ENCODE measurements around the gene KIF16B. TPM values are rescaled to one million over a fixed set of nuclear protein-coding genes. Genes with fewer than 3 reads are reported as not detected.

KIF16B gene
- total RNA-seq, 1 donor from 2014 or later, result 8.1 TPM

DNA sequence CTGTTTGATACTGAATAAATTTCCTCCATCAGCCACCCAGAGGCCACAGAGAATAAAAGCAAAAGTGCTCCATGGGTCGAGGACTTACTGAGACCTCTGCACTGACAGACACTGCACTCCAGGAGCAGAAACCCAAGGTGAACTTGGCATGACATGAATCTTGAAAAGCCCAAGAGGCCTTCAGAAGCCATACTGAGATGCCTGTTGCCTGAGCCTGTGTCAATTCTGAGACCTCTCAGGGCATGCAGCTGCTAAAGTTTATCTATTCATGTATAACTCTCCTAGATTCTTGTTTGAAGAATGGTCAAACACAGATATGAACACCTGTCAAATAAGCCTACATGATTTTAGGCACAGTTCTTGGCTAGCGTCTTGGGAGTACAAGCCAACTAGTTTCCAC, 145.7 kb downstream of the KIF16B start:
- no peak for DNase-seq
- H3K4me3 Mint-ChIP-seq, result no peak overlapping the region
- peaks cover 16% of the 10 kb centered on the region for H3K36me3 Mint-ChIP-seq (ENCODE audit: low read depth)
- H3K9me3 Mint-ChIP-seq, result no peaks in the 10 kb centered on the region
- intact Hi-C loops (cut with micrococcal nuclease), result no loop called here
- no peaks in the 10 kb centered on the region for H3K27me3 Mint-ChIP-seq
- no peak overlapping the region for H3K27ac Mint-ChIP-seq
- no peaks in the 10 kb centered on the region for H3K4me1 Mint-ChIP-seq

DNA sequence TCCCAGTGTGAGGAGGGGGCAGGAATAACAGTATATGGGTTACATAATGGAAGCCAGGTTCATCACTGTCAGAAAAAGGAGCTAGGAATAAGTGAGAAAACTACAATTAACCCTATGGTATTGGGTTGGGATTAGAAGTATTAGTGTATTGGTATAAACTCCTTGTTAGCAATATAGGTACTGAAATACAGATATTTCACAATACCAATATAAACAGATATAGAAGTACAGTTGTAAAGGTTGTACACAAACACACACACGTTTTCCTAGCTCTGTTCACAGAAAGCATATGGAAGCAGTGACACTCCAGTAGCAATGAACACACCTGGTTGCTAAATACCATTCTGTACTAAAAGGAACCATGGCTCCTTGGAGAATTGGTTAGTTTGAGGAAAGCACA, 148.5 kb downstream of the KIF16B start:
- no peaks in the 10 kb centered on the region for H3K4me1 Mint-ChIP-seq
- peaks cover 16% of the 10 kb centered on the region for H3K36me3 Mint-ChIP-seq (ENCODE audit: low read depth)
- H3K9me3 Mint-ChIP-seq, result no peaks in the 10 kb centered on the region
- no peak overlapping the region for H3K4me3 Mint-ChIP-seq
- intact Hi-C loops (cut with micrococcal nuclease), result no loop called here
- H3K27me3 Mint-ChIP-seq, result no peaks in the 10 kb centered on the region
- H3K27ac Mint-ChIP-seq, result no peak overlapping the region
- no peak for DNase-seq

DNA sequence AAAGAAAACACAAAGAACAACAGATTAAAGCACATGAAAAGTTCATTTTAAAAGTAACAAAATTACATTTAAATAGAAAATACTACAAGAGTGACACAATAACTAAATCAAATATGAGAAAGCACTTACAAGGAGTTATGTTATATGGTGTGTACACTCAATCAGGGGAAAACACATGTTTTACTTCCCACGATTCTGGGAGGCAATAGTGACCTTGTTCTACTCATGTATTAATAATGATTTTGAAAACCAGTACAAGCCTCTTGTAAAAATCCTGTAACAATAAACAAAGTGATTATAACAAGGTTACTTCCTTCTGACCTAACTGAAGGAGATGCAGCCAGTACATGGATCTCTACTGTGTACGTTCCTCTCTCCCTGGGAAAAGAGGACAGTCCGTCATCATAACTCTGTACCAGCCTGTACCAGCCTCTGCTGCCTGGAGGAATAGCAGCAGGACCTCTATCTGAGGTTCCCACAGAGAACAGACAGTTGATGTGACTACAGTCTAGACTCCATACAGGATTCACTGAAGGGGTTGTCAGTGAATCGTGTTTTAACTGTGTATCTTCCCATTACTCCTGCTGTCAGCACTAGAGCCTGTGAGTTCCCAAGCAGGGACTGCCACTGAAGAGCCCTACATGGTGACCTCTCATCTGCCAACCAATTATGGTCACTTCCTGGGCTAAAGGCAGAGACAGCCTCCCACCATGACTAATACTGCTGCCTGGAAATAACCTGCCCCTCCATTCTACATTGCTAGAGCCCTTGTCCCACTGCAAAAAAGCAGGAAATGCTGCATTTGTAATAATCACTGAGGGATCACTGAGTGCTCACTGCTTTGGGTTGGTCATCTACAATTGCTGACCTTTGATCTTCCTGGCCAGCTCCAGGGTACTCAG, 149.7 kb downstream of the KIF16B start:
- intact Hi-C loops (cut with micrococcal nuclease), result no loop called here
- H3K36me3 Mint-ChIP-seq (ENCODE audit: low read depth), result peaks cover 14% of the 10 kb centered on the region
- H3K27ac Mint-ChIP-seq, result no peak overlapping the region
- H3K9me3 Mint-ChIP-seq, result no peaks in the 10 kb centered on the region
- H3K4me1 Mint-ChIP-seq, result no peaks in the 10 kb centered on the region
- DNase-seq, result no peak
- H3K4me3 Mint-ChIP-seq, result no peak overlapping the region
- no peaks in the 10 kb centered on the region for H3K27me3 Mint-ChIP-seq

- Mint-ChIP-seq H3K4me1 (no peaks in the 10 kb centered on the region), H3K36me3 (ENCODE audit: low read depth) (no peaks in the 10 kb centered on the region)
- intact Hi-C loops (cut with micrococcal nuclease), result no loop called here
Measured at GRCh38 chr20:16419138-16419715, 154.0 kb downstream of the KIF16B start.

GRCh38 chr20:16418616-16419015, 154.6 kb downstream of the KIF16B start:
- Mint-ChIP-seq H3K4me3 (no peak overlapping the region), H3K27me3 (no peaks in the 10 kb centered on the region), H3K4me1 (no peaks in the 10 kb centered on the region), H3K27ac (no peak overlapping the region), H3K9me3 (no peaks in the 10 kb centered on the region), H3K36me3 (ENCODE audit: low read depth) (no peaks in the 10 kb centered on the region)
- DNase-seq, result no peak
- intact Hi-C loops (cut with micrococcal nuclease), result no loop called here

More at GRCh38 chr20:16419138-16419715, 154.0 kb downstream of the KIF16B start:
- no peak for DNase-seq
- Mint-ChIP-seq H3K27me3 (no peaks in the 10 kb centered on the region), H3K9me3 (no peaks in the 10 kb centered on the region), H3K4me3 (no peak overlapping the region), H3K27ac (no peak overlapping the region)

- no peaks in the 10 kb centered on the region for H3K27me3 Mint-ChIP-seq
- intact Hi-C loops (cut with micrococcal nuclease), result no loop called here
- no peaks in the 10 kb centered on the region for H3K36me3 Mint-ChIP-seq (ENCODE audit: low read depth)
- no peaks in the 10 kb centered on the region for H3K4me1 Mint-ChIP-seq
- H3K27ac Mint-ChIP-seq, result no peak overlapping the region
- no peak for DNase-seq
- no peaks in the 10 kb centered on the region for H3K9me3 Mint-ChIP-seq
- no peak overlapping the region for H3K4me3 Mint-ChIP-seq
Measured at GRCh38 chr20:16417001-16417400, 156.2 kb downstream of the KIF16B start.

DNA sequence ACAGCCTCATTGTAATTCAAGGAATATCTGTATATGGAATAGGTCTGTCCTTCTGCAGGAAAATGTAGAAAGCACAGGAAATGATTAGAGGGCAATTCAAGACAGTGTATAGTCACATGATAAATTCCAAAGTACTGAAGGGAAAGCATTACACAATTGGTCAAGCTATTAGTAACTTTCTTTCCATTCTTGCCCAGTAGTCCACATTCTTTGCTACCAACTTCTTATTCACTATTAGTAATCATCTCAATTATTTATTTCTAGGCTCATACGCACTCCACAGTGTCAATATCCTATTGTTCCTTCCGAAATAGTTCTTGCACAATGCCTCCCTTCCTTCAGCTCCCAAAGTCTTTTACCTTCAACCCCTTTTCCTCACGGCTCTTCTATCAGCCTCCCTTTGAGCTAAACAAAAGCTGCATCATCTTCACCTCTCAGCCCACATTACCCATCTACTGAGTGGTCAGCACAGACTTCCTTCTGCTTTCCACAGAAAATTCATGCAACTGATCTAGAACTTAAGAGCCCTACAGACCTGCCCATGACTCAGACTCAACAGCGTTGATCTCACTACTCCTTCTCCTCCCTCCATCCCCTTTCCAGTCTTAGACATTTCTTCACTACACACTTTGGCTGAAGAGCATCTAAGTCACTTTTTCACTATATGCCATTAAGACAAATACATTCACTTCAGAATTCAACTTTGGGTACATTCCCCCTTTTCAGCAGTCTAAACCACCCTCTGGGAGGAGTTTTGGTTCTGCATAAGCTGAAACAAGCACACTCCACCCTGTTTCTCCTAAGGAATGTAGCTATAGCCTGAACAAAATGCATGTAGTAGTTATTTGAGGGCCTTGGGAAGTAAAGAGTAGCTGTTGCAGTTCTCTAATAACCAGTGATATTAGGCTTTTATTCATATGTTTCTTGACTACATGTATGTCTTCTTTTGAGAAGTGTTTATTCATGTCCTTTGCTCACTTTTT, 157.9 kb downstream of the KIF16B start:
- H3K36me3 Mint-ChIP-seq (ENCODE audit: low read depth), result no peaks in the 10 kb centered on the region
- intact Hi-C loops (cut with micrococcal nuclease), result no loop called here
- H3K4me1 Mint-ChIP-seq, result no peaks in the 10 kb centered on the region
- no peak for DNase-seq
- H3K27me3 Mint-ChIP-seq, result no peaks in the 10 kb centered on the region
- H3K9me3 Mint-ChIP-seq, result no peaks in the 10 kb centered on the region
- no peak overlapping the region for H3K4me3 Mint-ChIP-seq
- no peak overlapping the region for H3K27ac Mint-ChIP-seq

- intact Hi-C loops (cut with micrococcal nuclease), result no loop called here
- H3K4me1 Mint-ChIP-seq, result no peaks in the 10 kb centered on the region
- H3K9me3 Mint-ChIP-seq, result no peaks in the 10 kb centered on the region
- H3K27ac Mint-ChIP-seq, result no peak overlapping the region
- DNase-seq, result no peak
- H3K36me3 Mint-ChIP-seq (ENCODE audit: low read depth), result no peaks in the 10 kb centered on the region
- no peaks in the 10 kb centered on the region for H3K27me3 Mint-ChIP-seq
- no peak overlapping the region for H3K4me3 Mint-ChIP-seq
Measured at GRCh38 chr20:16412906-16413305, 160.3 kb downstream of the KIF16B start.

- DNase-seq, result no peak
- intact Hi-C loops (cut with micrococcal nuclease), result no loop called here
- Mint-ChIP-seq H3K9me3 (no peaks in the 10 kb centered on the region), H3K27me3 (no peaks in the 10 kb centered on the region), H3K4me3 (no peak overlapping the region), H3K4me1 (no peaks in the 10 kb centered on the region), H3K27ac (no peak overlapping the region), H3K36me3 (ENCODE audit: low read depth) (no peaks in the 10 kb centered on the region)
Measured at GRCh38 chr20:16411361-16411760, 161.9 kb downstream of the KIF16B start.

DNA sequence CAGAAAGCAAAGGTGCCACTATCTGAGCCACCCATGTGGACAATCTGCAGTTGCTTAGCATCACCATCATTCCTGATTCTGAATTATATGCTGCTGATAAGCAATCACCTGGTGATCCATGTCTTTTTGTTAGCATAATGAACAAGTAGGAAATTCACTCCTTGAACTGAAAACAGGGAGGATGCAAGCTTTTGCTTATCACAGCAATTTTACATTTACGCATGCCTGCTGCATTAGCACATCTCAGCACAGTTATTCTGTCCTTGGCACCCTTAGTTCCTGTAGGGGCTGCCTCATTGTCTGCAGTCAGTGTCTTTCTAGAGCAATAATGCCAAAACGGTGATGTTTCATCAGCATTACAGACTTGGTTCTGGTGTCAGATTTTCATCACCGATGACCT, 162.6 kb downstream of the KIF16B start:
- H3K4me1 Mint-ChIP-seq, result no peaks in the 10 kb centered on the region
- H3K27ac Mint-ChIP-seq, result no peak overlapping the region
- peaks cover 2% of the 10 kb centered on the region for H3K36me3 Mint-ChIP-seq (ENCODE audit: low read depth)
- H3K27me3 Mint-ChIP-seq, result no peaks in the 10 kb centered on the region
- H3K4me3 Mint-ChIP-seq, result no peak overlapping the region
- no peaks in the 10 kb centered on the region for H3K9me3 Mint-ChIP-seq
- intact Hi-C loops (cut with micrococcal nuclease), result no loop called here
- DNase-seq, result no peak

- Mint-ChIP-seq H3K27ac (no peak overlapping the region), H3K27me3 (no peaks in the 10 kb centered on the region), H3K9me3 (no peaks in the 10 kb centered on the region), H3K4me3 (no peak overlapping the region), H3K4me1 (no peaks in the 10 kb centered on the region), H3K36me3 (ENCODE audit: low read depth) (peaks cover 4% of the 10 kb centered on the region)
- no peak for DNase-seq
- intact Hi-C loops (cut with micrococcal nuclease), result no loop called here
Measured at GRCh38 chr20:16408981-16409380, 164.3 kb downstream of the KIF16B start.

- no peak overlapping the region for H3K4me3 Mint-ChIP-seq
- DNase-seq, result no peak
- intact Hi-C loops (cut with micrococcal nuclease), result no loop called here
- H3K27ac Mint-ChIP-seq, result no peak overlapping the region
- no peaks in the 10 kb centered on the region for H3K9me3 Mint-ChIP-seq
- peaks cover 4% of the 10 kb centered on the region for H3K36me3 Mint-ChIP-seq (ENCODE audit: low read depth)
- no peaks in the 10 kb centered on the region for H3K4me1 Mint-ChIP-seq
- H3K27me3 Mint-ChIP-seq, result no peaks in the 10 kb centered on the region
Measured at GRCh38 chr20:16407251-16408067, 165.8 kb downstream of the KIF16B start.

GRCh38 chr20:16405254-16405653, 168.0 kb downstream of the KIF16B start:
- peaks cover 4% of the 10 kb centered on the region for H3K36me3 Mint-ChIP-seq (ENCODE audit: low read depth)
- intact Hi-C loops (cut with micrococcal nuclease), result no loop called here
- H3K4me3 Mint-ChIP-seq, result no peak overlapping the region
- no peaks in the 10 kb centered on the region for H3K4me1 Mint-ChIP-seq
- H3K9me3 Mint-ChIP-seq, result no peaks in the 10 kb centered on the region
- no peaks in the 10 kb centered on the region for H3K27me3 Mint-ChIP-seq
- H3K27ac Mint-ChIP-seq, result no peak overlapping the region
- no peak for DNase-seq
